ENCODE results near the gene ZNF619.

DNA sequence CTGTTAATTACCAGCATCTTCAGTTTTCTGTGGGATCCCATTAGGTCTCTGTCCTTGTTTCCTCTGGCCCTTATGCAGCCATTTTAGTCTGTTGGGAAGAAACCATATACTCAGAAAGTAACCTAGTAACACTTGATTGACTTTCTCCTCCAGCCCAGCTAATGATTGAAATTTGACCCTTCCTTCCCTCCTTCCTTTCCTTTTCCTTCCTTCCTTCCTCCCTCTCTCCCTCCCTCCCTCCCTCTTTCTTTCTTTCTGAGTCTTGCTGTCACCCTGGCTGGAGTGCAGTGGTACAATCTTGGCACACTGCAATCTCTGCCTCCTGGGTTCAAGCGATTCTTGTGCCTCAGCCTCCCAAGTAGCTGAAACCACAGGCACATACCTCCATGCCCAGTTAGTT lies 23.0 kb downstream of the ZNF619 start:
- TF ChIP-seq, protein P1, sequence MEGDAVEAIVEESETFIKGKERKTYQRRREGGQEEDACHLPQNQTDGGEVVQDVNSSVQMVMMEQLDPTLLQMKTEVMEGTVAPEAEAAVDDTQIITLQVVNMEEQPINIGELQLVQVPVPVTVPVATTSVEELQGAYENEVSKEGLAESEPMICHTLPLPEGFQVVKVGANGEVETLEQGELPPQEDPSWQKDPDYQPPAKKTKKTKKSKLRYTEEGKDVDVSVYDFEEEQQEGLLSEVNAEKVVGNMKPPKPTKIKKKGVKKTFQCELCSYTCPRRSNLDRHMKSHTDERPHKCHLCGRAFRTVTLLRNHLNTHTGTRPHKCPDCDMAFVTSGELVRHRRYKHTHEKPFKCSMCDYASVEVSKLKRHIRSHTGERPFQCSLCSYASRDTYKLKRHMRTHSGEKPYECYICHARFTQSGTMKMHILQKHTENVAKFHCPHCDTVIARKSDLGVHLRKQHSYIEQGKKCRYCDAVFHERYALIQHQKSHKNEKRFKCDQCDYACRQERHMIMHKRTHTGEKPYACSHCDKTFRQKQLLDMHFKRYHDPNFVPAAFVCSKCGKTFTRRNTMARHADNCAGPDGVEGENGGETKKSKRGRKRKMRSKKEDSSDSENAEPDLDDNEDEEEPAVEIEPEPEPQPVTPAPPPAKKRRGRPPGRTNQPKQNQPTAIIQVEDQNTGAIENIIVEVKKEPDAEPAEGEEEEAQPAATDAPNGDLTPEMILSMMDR (IDR thresholded peaks at IDR 0.05) = no peak
- TF ChIP-seq EZH2 (IDR thresholded peaks at IDR 0.05; ENCODE audit: borderline replicate concordance, insufficient read depth, low read depth, low read length, poor library complexity, severe bottlenecking) = no peak
